ENCODE data around the gene GLMP. TPM values are rescaled to one million over a fixed set of nuclear protein-coding genes. Genes with fewer than 3 reads are reported as not detected.
A peak's percentile ranks its signal among the peaks of the same experiment; 100 is the strongest.
"Not testable (repeated sequence)": the region's sequence is repeated elsewhere in the genome, so short reads cannot be mapped to it uniquely, and the experiment has no call there.

The GLMP gene
- polyA plus RNA-seq, 2 of the 4 experiments (the other 2 are of a cell fraction): 12.4 to 32.5 TPM

DNA sequence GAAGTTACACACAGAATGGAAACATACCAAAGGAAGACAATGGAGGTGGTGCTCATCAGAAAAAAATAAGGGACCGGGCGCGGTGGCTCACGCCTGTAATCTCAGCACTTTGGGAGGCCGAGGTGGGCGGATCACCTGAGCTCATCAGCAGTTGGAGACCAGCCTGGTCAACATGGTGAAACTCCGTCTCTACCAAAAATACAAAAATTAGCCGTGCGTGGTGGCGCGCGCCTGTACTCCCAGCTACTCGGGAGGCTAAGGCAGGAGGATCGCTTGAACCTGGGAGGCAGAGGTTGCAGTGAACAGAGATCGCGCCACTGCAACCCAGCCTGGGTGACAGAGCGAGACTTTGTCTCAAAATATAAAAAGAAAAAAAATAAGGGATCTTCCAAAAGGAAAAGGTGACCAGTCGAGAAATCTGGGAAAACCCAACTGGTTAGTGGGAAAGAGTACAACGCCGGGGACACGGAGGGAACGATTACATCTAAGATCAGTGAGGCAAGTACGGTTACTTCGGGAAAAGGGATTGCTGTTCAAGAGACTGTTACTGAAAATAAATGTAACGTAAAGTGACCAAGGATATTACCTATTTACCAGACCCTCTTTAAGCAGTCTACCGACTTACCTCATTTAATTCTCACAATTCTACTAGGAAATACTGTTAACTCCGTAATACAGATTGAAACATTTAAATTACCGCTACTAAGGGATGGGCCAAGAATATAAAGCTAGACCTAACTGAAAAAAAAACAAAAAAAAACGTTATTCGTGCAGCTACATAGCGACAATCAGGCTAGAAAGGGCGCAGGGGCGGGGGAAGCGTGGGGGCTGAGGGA lies 41.8 kb upstream of the GLMP start:
- ATAC-seq (peak in 1 of 2 experiments; percentile 15; a peak in 1 of 6 replicates), FAIRE-seq (no peak), DNase-seq (ENCODE audit: low read depth in 1 of 2, low spot score in 1 of 2) (peak; percentile 14 to 17)
- ChIA-PET POLR2A (interaction anchor here (0.5 to 1.6 kb wide), 5 partner anchors 11 to 236 kb away, joined by 3 to 6 read pairs (median 4); partner anchors contain the start of gene SMG5), CTCF (interaction anchor here (1.0 to 1.9 kb wide), 6 partner anchors 11 to 271 kb away, joined by 3 to 8 read pairs (median 4); no protein-coding TSS in a partner anchor)
- TF ChIP-seq NR3C1 (IDR thresholded peaks at IDR 0.05): no peak
- 13% methylated on average over 34 of the region's 34 CpGs for WGBS (ENCODE audit: missing lambda C conversion rate)
- Histone ChIP-seq H3K9me3 (no peaks in the 10 kb centered on the region), H3K4me1 (peaks cover 16% of the 10 kb centered on the region; the same call in 2 of the 3 replicates), H3K4me3 (peak overlapping the region; percentile 75), H3K4me2 (peak overlapping the region; percentile 94), H3K27ac (peak overlapping the region; percentile 87 to 89)

DNA sequence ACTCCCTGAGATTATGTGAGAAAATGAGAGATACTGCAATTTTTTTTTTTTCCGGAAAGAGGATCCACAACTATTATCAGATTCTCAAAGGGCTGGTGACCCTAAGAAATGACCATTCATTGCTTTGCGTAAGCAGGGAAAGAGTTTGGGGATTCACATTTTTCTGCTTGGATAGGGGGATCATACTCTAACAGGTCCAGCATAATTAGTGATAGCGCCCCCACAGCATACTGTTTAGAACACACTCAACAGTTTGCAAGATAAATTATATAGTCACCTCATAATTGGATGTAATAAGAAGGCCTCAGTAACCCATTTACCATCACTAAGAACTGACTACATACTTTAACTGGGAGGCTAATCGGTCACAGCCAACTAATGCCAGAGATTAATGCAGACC lies 40.8 kb upstream of the GLMP start:
- WGBS (ENCODE audit: missing lambda C conversion rate): 57% methylated on average over 4 of the region's 4 CpGs
- ATAC-seq (no peak), DNase-seq (ENCODE audit: low read depth in 1 of 2, low spot score in 1 of 2) (peak in 1 of 2 experiments; percentile 18), FAIRE-seq (no peak)
- Histone ChIP-seq H3K4me2 (peak overlapping the region; percentile 94), H3K27ac (peak overlapping the region in 1 of 2 experiments; percentile 89; a peak in 1 of 6 replicates), H3K9me3 (no peaks in the 10 kb centered on the region), H3K4me3 (peak overlapping the region; percentile 75), H3K4me1 (peaks cover 16% of the 10 kb centered on the region; the same call in 2 of the 3 replicates)
- TF ChIP-seq, protein P1, sequence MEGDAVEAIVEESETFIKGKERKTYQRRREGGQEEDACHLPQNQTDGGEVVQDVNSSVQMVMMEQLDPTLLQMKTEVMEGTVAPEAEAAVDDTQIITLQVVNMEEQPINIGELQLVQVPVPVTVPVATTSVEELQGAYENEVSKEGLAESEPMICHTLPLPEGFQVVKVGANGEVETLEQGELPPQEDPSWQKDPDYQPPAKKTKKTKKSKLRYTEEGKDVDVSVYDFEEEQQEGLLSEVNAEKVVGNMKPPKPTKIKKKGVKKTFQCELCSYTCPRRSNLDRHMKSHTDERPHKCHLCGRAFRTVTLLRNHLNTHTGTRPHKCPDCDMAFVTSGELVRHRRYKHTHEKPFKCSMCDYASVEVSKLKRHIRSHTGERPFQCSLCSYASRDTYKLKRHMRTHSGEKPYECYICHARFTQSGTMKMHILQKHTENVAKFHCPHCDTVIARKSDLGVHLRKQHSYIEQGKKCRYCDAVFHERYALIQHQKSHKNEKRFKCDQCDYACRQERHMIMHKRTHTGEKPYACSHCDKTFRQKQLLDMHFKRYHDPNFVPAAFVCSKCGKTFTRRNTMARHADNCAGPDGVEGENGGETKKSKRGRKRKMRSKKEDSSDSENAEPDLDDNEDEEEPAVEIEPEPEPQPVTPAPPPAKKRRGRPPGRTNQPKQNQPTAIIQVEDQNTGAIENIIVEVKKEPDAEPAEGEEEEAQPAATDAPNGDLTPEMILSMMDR (IDR thresholded peaks at IDR 0.05): peak; percentile 40
- TF ChIP-seq ESRRA (IDR thresholded peaks at IDR 0.05; ENCODE audit: borderline replicate concordance, low read length) (no peak), GATA3 (IDR thresholded peaks at IDR 0.05; ENCODE audit: borderline replicate concordance) (no peak)
- TF ChIP-seq, protein P2, sequence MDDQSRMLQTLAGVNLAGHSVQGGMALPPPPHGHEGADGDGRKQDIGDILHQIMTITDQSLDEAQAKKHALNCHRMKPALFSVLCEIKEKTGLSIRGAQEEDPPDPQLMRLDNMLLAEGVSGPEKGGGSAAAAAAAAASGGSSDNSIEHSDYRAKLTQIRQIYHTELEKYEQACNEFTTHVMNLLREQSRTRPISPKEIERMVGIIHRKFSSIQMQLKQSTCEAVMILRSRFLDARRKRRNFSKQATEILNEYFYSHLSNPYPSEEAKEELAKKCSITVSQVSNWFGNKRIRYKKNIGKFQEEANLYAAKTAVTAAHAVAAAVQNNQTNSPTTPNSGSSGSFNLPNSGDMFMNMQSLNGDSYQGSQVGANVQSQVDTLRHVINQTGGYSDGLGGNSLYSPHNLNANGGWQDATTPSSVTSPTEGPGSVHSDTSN (IDR thresholded peaks at IDR 0.05): no peak
- POLR2A ChIA-PET: no interaction called here
- CTCF ChIA-PET: interaction anchor here (0.5 to 1.7 kb wide), 9 partner anchors 9 to 270 kb away, joined by 3 to 8 read pairs (median 3); no protein-coding TSS in a partner anchor

DNA sequence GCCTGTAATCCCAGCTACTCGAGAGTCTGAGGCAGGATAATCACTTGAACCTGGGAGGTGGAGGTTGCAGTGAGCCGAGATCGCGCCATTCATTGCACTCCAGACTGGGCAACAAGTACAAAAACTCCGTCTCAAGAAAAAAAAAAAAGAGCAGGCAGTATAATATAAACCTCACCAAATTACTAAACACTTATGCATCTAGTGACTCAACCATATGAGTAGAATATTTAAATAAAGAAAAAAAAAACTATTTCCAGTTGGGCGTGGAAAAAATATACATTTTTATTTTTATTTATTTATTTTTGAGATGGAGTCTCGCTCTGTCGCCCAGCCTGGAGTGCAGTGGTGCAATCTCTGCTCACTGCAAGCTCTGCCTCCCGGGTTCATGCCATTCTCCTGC lies 27.7 kb upstream of the GLMP start:
- H3K27ac ChIP-seq; H3K4me2 ChIP-seq; H3K4me1 ChIP-seq; H3K4me3 ChIP-seq; ATAC-seq; H3K9me3 ChIP-seq; DNase-seq (ENCODE audit: low read depth in 1 of 2, low spot score in 1 of 2); FAIRE-seq: not testable (repeated sequence)
- 93% methylated on average over 9 of the region's 9 CpGs for WGBS (ENCODE audit: missing lambda C conversion rate)
- ChIA-PET POLR2A (interaction anchor here (0.7 kb wide), 1 partner anchor 32 kb away, joined by 3 read pairs; no protein-coding TSS in a partner anchor), CTCF (interaction anchor here (0.7 to 1.6 kb wide), 3 partner anchors 12 to 420 kb away, joined by 3 read pairs; partner anchors contain the start of gene TMEM79)

DNA sequence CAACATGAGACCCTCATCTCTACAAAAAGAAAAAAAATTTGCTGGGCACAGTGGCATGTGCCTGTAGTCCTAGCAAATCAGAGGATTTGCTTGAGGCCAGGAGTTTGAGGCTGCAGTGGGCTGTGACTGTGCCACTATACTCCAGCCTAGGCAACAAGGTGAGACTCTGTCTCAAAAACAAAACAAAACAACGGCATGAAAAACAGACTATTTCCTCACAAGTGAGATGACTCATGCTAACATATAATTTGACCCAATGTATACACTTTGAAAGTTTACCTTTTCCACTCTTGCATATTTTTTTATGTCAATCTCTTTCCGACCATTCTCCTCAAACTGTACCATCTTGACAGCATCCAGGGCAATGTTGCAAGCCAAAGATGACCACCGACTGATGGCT lies 25.1 kb upstream of the GLMP start:
- DNase-seq (ENCODE audit: low read depth in 1 of 2, low spot score in 1 of 2) (no peak), FAIRE-seq (no peak), ATAC-seq (no peak)
- Histone ChIP-seq H3K27ac (no peak overlapping the region), H3K9me3 (no peaks in the 10 kb centered on the region), H3K4me3 (no peak overlapping the region), H3K4me1 (no peaks in the 10 kb centered on the region), H3K4me2 (no peak overlapping the region)
- ChIA-PET CTCF (interaction anchor here (0.6 to 3.9 kb wide), 7 partner anchors 10 to 220 kb away, joined by 3 to 34 read pairs (median 8); partner anchors contain the start of gene TMEM79), POLR2A (interaction anchor here (1.1 to 1.8 kb wide), 2 partner anchors 16 to 17 kb away, joined by 3 to 4 read pairs; partner anchors contain the start of genes CCT3 and TSACC)
- TF ChIP-seq POLR2AphosphoS2 (conservative IDR thresholded peaks at IDR 0.05; ENCODE audit: low read length) (no peak), FOSL2 (IDR thresholded peaks at IDR 0.05) (no peak), FOSL2 (CRISPR knock-in tag; IDR thresholded peaks at IDR 0.05) (peak; percentile 19; the same call in 1 of the 2 replicates)
- 65% methylated on average over 3 of the region's 3 CpGs for WGBS (ENCODE audit: missing lambda C conversion rate)

DNA sequence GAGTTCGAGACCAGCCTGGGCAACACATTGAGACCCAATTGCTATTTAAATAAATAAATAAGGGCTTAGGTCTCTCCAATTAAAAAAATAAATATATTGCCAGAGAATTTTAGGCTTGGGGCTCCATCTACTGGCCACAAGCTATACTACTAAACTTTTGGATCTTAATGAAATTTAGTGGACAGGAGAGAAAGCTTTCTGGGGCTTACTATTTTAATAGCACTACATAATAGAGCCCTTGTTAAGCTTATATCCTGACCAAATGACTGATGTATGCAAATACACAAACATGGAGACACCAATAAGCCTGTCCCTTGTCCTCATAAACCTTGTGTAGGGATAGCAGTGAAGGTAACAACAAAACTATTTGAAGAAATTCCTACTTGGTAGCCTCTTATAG lies 24.2 kb upstream of the GLMP start:
- Histone ChIP-seq H3K4me2 (no peak overlapping the region), H3K4me3 (no peak overlapping the region), H3K9me3 (no peaks in the 10 kb centered on the region), H3K27ac (no peak overlapping the region), H3K4me1 (no peaks in the 10 kb centered on the region)
- WGBS (ENCODE audit: missing lambda C conversion rate): 87% methylated on average over 1 of the region's 1 CpG
- DNase-seq (ENCODE audit: low read depth in 1 of 2, low spot score in 1 of 2) (peak; percentile 33 to 35), FAIRE-seq (no peak), ATAC-seq (peak; percentile 34 to 53; a peak in 4 of 6 replicates)
- ChIA-PET CTCF (interaction anchor here (0.7 to 3.9 kb wide), 20 partner anchors 11 to 226 kb away, joined by 3 to 34 read pairs (median 4); partner anchors contain the start of gene TMEM79), POLR2A (interaction anchor here (1.1 to 1.8 kb wide), 2 partner anchors 15 to 18 kb away, joined by 3 to 4 read pairs; partner anchors contain the start of genes CCT3 and TSACC)
- TF ChIP-seq, protein P2 (IDR thresholded peaks at IDR 0.05): no peak
- TF ChIP-seq, protein P3, sequence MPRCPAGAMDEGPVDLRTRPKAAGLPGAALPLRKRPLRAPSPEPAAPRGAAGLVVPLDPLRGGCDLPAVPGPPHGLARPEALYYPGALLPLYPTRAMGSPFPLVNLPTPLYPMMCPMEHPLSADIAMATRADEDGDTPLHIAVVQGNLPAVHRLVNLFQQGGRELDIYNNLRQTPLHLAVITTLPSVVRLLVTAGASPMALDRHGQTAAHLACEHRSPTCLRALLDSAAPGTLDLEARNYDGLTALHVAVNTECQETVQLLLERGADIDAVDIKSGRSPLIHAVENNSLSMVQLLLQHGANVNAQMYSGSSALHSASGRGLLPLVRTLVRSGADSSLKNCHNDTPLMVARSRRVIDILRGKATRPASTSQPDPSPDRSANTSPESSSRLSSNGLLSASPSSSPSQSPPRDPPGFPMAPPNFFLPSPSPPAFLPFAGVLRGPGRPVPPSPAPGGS (IDR thresholded peaks at IDR 0.05): no peak
- TF ChIP-seq, protein P1 (IDR thresholded peaks at IDR 0.05): peak; percentile 60
- no peak for TF ChIP-seq MAFK (IDR thresholded peaks at IDR 0.05; ENCODE audit: partially characterized antibody)
- TF ChIP-seq RAD21 (conservative IDR thresholded peaks at IDR 0.05 in 1 of 2, IDR thresholded peaks at IDR 0.05 in 1 of 2): peak; percentile 40 to 52; a peak in 3 of 5 replicates
- no peak for TF ChIP-seq ESRRA (IDR thresholded peaks at IDR 0.05; ENCODE audit: borderline replicate concordance, low read length)
- TF ChIP-seq JUNB (IDR thresholded peaks at IDR 0.05): no peak
